Gastrocnemius medialis (tissue), 4 donors: ENCODE data around the gene CTDSPL. TPM values are rescaled to one million over a fixed set of nuclear protein-coding genes. Genes with fewer than 3 reads are reported as not detected.

Source experiments
- ATAC-seq, 2 donors: fragments of 150-250 bp; one replicate each; pipeline ENCODE4 v1.9.1; 2016
- DNase-seq, 2 donors: peaks; one replicate each; pipeline ENCODE4 v3.0.0-alpha.2; 2019
- H3K27ac ChIP-seq, 4 donors: fragments of 200-600 bp; sonication (generic); 1 replicate in 1 of 4; 2 replicates in 3 of 4; pipeline ENCODE4 v1.5.1; 2016 to 2018; ENCODE audit warnings: mild to moderate bottlenecking in 2 of 4, moderate library complexity in 1 of 4
- H3K27me3 ChIP-seq, 3 donors: fragments of 200-600 bp; sonication (generic) in 2 of 3; 1 replicate in 1 of 3; 2 replicates in 2 of 3; pipeline versions ENCODE4 v1.5.1 to v1.6.0; 2016 to 2019; ENCODE audit warnings: mild to moderate bottlenecking in 1 of 3, moderate library complexity in 1 of 3
- H3K36me3 ChIP-seq, 2 donors: fragments of 200-600 bp; sonication (generic) in 1 of 2; one replicate each; pipeline ENCODE4 v1.5.1; 2017 to 2018
- H3K4me1 ChIP-seq, 2 donors: fragments of 200-600 bp; sonication (generic) in 1 of 2; one replicate each; pipeline ENCODE4 v1.5.1; 2016 to 2017; ENCODE audit warnings: mild to moderate bottlenecking in 2 of 2
- H3K4me3 ChIP-seq, 4 donors: fragments of 200-600 bp; sonication (generic) in 3 of 4; 1 replicate in 1 of 4; 2 replicates in 3 of 4; pipeline ENCODE4 v1.5.1; 2016 to 2019; ENCODE audit warnings: mild to moderate bottlenecking in 2 of 4
- H3K9me3 ChIP-seq, 3 donors: fragments of 200-600 bp; sonication (generic) in 2 of 3; 1 replicate in 1 of 3; 2 replicates in 2 of 3; pipeline ENCODE4 v1.5.1; 2016 to 2019
- CTCF ChIP-seq, 5 experiments: fragments of 450-650 bp in 3 of 5; fragments of 200-600 bp in 2 of 5; sonication (generic) in 2 of 5; IDR thresholded peaks in 4 of 5; conservative IDR thresholded peaks in 1 of 5; 1 replicate in 4 of 5; 2 replicates in 1 of 5; pipeline ENCODE4 v1.5.1; 2016 to 2019; ENCODE audit warnings: antibody characterized with exemption in 5 of 5, mild to moderate bottlenecking in 3 of 5, moderate library complexity in 3 of 5
- POLR2A ChIP-seq, 2 donors: fragments of 450-650 bp; IDR thresholded peaks; one replicate each; pipeline ENCODE4 v1.6.1; 2017; ENCODE audit warnings: antibody characterized with exemption in 2 of 2, mild to moderate bottlenecking in 2 of 2, moderate library complexity in 2 of 2
- in situ Hi-C, 4 donors: fragments of 200-750 bp; cut with MboI; loops; one replicate each; pipeline versions ENCODE4 v1.15.0 to v1.8.0; 2017; ENCODE audit warnings: low sequenced_read_pairs in 4 of 4
- intact Hi-C: fragments of 100-400 bp; cut with DNase I; formaldehyde crosslinking; loops from one replicate; pipeline ENCODE4 v1.15.1; 2023; ENCODE audit warnings: low total_unique reads
- total RNA-seq, 4 donors: library from RNA; depleted of rRNA; stranded (reverse); fragments of >200 nt; gene quantifications; one replicate each; pipeline versions ENCODE4 v1.1.0 to v1.2.3, GENCODE V29; 2016

The CTDSPL gene
- total RNA-seq, 4 donors from 2014 or later: 12.1 to 23.1 (median 14.6) TPM

- H3K4me3 ChIP-seq: no peak overlapping the region
- ATAC-seq (no peak), DNase-seq (no peak)
- no peak overlapping the region for H3K27ac ChIP-seq
- no peaks in the 10 kb centered on the region for H3K36me3 ChIP-seq
- H3K27me3 ChIP-seq: no peaks in the 10 kb centered on the region
- in situ Hi-C loops: no loop called here
- H3K9me3 ChIP-seq: no peaks in the 10 kb centered on the region
- peaks cover 24 to 31% of the 10 kb centered on the region in 2 donors for H3K4me1 ChIP-seq
- intact Hi-C loops: no loop called here
- TF ChIP-seq POLR2A (IDR thresholded peaks at IDR 0.05) (no peak), CTCF (IDR thresholded peaks at IDR 0.05 in 4 of 5, conservative IDR thresholded peaks at IDR 0.05 in 1 of 5) (no peak)
These were observed 47.6 kb downstream of the CTDSPL start for GRCh38 chr3:37909067-37909911.

- Histone ChIP-seq H3K4me3 (no peak overlapping the region), H3K36me3 (no peaks in the 10 kb centered on the region), H3K4me1 (peaks cover 16 to 18% of the 10 kb centered on the region in 2 donors), H3K27ac (no peak overlapping the region), H3K27me3 (no peaks in the 10 kb centered on the region), H3K9me3 (no peaks in the 10 kb centered on the region)
- DNase-seq (no peak), ATAC-seq (no peak)
- intact Hi-C loops (no loop called here), in situ Hi-C loops (no loop called here)
- TF ChIP-seq POLR2A (IDR thresholded peaks at IDR 0.05) (no peak), CTCF (IDR thresholded peaks at IDR 0.05 in 4 of 5, conservative IDR thresholded peaks at IDR 0.05 in 1 of 5) (no peak)
These were observed 49.2 kb downstream of the CTDSPL start for GRCh38 chr3:37910671-37911400.

- no peak for TF ChIP-seq POLR2A (IDR thresholded peaks at IDR 0.05)
- no peak for TF ChIP-seq CTCF (IDR thresholded peaks at IDR 0.05 in 4 of 5, conservative IDR thresholded peaks at IDR 0.05 in 1 of 5)
- no peak overlapping the region for H3K27ac ChIP-seq
- H3K4me3 ChIP-seq: no peak overlapping the region
- no peak for DNase-seq
- H3K36me3 ChIP-seq: no peaks in the 10 kb centered on the region
- intact Hi-C loops (no loop called here), in situ Hi-C loops (no loop called here)
- H3K9me3 ChIP-seq: no peaks in the 10 kb centered on the region
- no peaks in the 10 kb centered on the region for H3K27me3 ChIP-seq
- ATAC-seq: no peak
- H3K4me1 ChIP-seq: peaks cover 2 to 7% of the 10 kb centered on the region in 2 donors
These were observed 50.5 kb downstream of the CTDSPL start for GRCh38 chr3:37912052-37912733.

GRCh38 chr3:37913522-37913921 is 51.8 kb downstream of the CTDSPL start:
- ATAC-seq (no peak), DNase-seq (no peak)
- intact Hi-C loops (no loop called here), in situ Hi-C loops (no loop called here)
- no peaks in the 10 kb centered on the region for H3K36me3 ChIP-seq
- no peaks in the 10 kb centered on the region for H3K4me1 ChIP-seq
- no peak overlapping the region for H3K4me3 ChIP-seq
- no peaks in the 10 kb centered on the region for H3K27me3 ChIP-seq
- TF ChIP-seq POLR2A (IDR thresholded peaks at IDR 0.05): no peak
- TF ChIP-seq CTCF (IDR thresholded peaks at IDR 0.05 in 4 of 5, conservative IDR thresholded peaks at IDR 0.05 in 1 of 5): no peak
- H3K27ac ChIP-seq: no peak overlapping the region
- no peaks in the 10 kb centered on the region for H3K9me3 ChIP-seq
